ENCODE data around the gene DIPK1A.

DIPK1A gene

GRCh38 chr1:92948071-92948470 is 13.2 kb downstream of the DIPK1A start:
- TF ChIP-seq, protein P1, sequence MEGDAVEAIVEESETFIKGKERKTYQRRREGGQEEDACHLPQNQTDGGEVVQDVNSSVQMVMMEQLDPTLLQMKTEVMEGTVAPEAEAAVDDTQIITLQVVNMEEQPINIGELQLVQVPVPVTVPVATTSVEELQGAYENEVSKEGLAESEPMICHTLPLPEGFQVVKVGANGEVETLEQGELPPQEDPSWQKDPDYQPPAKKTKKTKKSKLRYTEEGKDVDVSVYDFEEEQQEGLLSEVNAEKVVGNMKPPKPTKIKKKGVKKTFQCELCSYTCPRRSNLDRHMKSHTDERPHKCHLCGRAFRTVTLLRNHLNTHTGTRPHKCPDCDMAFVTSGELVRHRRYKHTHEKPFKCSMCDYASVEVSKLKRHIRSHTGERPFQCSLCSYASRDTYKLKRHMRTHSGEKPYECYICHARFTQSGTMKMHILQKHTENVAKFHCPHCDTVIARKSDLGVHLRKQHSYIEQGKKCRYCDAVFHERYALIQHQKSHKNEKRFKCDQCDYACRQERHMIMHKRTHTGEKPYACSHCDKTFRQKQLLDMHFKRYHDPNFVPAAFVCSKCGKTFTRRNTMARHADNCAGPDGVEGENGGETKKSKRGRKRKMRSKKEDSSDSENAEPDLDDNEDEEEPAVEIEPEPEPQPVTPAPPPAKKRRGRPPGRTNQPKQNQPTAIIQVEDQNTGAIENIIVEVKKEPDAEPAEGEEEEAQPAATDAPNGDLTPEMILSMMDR (conservative IDR thresholded peaks at IDR 0.05; ENCODE audit: low read depth) = no peak

DNA sequence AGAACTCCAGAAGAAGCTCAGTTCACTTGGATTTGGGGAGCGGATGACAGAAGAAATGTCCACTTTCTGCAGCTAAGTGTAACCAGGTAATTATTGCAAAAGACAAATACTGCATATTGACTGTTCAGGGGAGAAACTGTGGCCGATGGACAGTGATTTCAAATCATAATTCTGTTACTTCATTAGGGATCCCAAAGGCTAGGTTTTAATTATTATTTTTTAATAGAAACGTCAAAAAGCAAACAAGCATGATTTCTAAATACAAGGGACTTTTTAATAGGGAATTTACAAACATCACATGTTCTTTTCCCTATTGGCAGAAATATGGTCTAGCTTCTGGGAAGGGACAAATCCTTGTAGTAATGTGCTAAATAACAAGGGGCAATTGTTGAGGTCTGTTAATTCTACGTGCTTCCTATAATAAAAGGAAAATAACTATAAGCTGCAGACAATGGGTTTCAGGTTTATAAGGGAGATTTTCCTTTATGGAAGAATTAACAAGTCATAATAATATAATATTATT is 15.5 kb downstream of the DIPK1A start:
- H3K27ac ChIP-seq = no peak overlapping the region
- ChIA-PET POLR2A (ENCODE audit: low non-redundant PET) (no interaction called here), CTCF (no interaction called here)
- DNase-seq (ENCODE audit: low spot score) = no peak
- TF ChIP-seq, protein P1 (conservative IDR thresholded peaks at IDR 0.05; ENCODE audit: low read depth) = no peak

More at GRCh38 chr1:92948071-92948470, 13.2 kb downstream of the DIPK1A start:
- ChIA-PET POLR2A (ENCODE audit: low non-redundant PET) (no interaction called here), CTCF (interaction anchor here (0.6 kb wide), 1 partner anchor 697 kb away, joined by 3 read pairs; no protein-coding TSS in a partner anchor)
- DNase-seq (ENCODE audit: low spot score) = no peak
- no peak overlapping the region for H3K27ac ChIP-seq

DNA sequence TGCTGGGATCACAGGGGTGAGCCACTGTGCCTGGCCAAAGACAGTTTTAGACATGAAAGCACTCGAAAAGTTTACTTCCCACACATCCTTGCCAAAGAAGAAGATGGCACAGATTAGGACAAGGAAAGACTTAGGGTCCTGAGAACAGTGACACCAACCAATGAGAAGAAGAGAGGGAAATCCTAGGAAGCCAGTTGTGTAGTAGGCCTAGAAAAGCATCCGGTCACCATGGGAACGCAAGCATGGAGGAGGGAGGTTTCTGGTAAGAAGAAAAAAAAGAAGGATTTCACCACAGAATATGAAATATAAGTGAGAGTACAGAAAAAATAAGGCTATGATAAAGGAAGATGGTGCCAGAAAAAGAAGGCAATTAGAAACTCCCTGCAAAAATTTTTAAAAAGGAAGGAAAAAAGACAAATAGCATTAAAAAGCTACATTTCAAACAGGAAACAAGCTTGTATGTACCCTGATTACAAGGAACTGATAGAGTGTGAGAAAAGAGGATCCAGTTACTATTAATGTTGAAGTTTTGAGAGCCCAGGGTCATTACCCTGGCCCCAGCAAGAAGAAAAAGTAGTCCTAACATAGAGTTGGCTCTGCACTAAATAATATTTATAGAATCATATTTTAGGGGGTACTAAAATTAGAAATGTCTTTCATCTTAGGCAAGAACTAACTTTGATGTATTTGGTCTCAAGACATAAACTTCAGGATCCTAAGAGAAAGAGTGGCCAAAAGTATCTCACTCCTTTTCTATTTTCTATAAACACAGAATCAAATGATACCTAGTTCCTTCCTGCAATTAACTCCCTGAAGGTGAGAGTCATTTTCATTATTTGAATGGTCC is 16.1 kb downstream of the DIPK1A start:
- no peak for DNase-seq (ENCODE audit: low spot score)
- no peak overlapping the region for H3K27ac ChIP-seq
- ChIA-PET POLR2A (ENCODE audit: low non-redundant PET) (no interaction called here), CTCF (no interaction called here)
- TF ChIP-seq, protein P1 (conservative IDR thresholded peaks at IDR 0.05; ENCODE audit: low read depth) = no peak

DNA sequence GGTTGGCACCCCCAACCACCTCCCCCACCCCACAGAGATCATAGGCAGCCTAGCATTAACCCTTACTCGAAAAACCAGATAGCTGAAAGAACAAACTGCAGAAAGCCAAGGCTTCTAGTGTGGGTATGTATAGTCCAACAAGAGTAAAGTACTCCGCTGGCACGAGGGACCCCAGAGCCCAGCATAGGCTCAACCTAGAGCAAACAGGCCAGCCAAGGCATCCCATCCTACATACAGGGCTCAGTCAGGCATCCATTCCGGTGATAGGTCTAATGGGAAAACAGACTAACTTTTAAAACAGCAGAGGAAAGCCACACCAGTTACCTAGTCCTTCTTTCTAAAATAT is 17.8 kb downstream of the DIPK1A start:
- DNase-seq (ENCODE audit: low spot score) = no peak
- H3K27ac ChIP-seq = no peak overlapping the region
- TF ChIP-seq, protein P1 (conservative IDR thresholded peaks at IDR 0.05; ENCODE audit: low read depth) = no peak
- CTCF ChIA-PET = interaction anchor here (0.5 to 1.4 kb wide), 2 partner anchors 29 to 84 kb away, joined by 3 to 4 read pairs; no protein-coding TSS in a partner anchor
- POLR2A ChIA-PET (ENCODE audit: low non-redundant PET) = no interaction called here

GRCh38 chr1:92940541-92940940 is 20.7 kb downstream of the DIPK1A start:
- ChIA-PET CTCF (no interaction called here), POLR2A (ENCODE audit: low non-redundant PET) (no interaction called here)
- H3K27ac ChIP-seq = no peak overlapping the region
- DNase-seq (ENCODE audit: low spot score) = no peak
- TF ChIP-seq, protein P1 (conservative IDR thresholded peaks at IDR 0.05; ENCODE audit: low read depth) = no peak

GRCh38 chr1:92937731-92938130 is 23.5 kb downstream of the DIPK1A start:
- TF ChIP-seq, protein P1 (conservative IDR thresholded peaks at IDR 0.05; ENCODE audit: low read depth) = no peak
- ChIA-PET CTCF (no interaction called here), POLR2A (ENCODE audit: low non-redundant PET) (no interaction called here)
- DNase-seq (ENCODE audit: low spot score) = no peak
- H3K27ac ChIP-seq = no peak overlapping the region
